EL (cell line): ENCODE measurements around the gene IGFL4.

Experiments
- DNase-seq: peaks from one replicate; pipeline ENCODE4 v3.0.0-alpha.2; 2016

Gene IGFL4

DNA sequence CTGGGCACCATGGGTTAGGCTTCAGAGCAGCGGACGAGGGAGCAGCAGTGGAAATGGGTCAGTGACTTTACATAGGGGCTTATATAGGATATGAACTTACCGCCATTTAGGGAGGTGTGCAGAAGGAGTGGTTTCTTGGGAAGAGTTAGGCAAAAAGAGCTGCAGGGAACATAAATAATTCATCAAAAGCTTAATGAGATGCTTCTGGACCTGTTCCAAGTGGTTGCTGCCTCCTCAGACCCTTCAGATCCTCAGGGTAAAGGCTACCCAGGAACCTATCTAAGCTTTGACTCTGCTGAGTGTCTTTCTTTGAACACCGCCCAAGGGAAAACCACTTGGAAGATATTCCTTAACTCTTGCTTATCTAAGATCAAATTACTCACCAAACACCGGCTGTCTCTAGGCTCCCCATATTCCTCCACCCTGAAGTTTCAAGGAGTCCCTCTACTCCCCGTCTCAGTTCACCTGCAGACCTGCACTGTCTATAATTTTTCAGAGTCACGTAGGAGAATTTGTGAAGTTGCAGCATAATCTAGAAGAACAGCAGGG lies at the start of gene IGFL4:
Gene IGFL4, minus strand, starts transcription at position 51 of the 549 bp plus-strand sequence. Its CDS starts 40 bp downstream, at position 11.
- peak; percentile 15 for DNase-seq

DNA sequence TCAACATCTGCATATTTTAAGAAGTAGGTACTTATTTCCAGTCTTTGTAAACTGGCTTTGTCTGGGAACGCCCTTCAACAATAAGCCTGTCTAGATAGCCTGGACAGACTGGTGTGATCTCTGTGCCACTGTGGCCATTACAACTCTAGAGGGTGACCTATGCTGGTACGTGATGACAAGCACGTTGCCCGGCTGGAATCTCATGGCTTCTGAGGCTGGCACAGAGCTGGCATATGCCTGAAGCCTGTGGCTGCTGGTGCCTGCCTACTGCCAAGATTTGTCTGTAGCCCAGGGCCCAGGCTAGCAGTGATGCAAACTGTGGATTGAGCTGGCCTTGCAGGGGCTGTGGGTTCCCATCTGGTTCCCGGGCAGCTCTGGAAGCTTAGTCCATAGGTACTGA lies 49.6 kb upstream of the IGFL4 start:
- DNase-seq: no peak

DNA sequence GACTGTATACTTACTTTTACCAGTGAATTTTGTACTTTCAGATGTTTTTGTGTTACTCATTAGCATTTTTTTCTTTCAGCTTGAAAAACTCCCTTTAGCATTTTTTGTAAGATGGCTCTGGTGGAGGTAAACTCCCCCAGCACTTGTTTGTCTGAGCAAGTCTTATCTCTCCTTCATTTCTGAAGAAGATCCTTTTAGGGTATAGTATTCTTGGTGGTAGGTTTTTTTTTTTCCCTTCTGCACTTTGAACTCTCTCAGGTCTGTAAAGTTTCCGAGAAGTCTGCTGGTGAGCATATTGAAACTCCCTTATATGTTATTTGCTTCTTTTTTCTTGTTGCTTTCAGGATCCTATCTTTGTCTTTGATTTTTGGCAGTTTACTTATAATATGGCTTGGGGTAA lies 48.6 kb upstream of the IGFL4 start:
- DNase-seq: no peak

DNA sequence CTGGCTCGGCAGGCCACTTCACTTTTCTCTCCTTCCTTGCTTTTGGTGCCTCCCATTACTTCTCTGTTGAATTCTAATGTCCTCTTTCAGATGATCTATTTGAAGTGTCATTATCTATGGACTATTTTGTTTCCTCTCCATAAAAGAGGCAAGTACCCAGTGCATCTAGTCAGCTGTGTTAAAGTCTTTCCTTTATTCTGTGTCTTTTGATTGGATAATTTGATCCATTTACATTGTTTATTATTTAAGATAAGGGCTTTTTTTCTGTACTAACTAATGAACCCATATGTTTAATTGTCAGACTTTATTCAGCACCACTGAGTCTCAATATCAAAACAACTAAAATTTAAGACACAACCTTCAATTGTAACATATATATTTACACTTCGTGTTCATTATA lies 47.3 kb upstream of the IGFL4 start:
- no peak for DNase-seq

DNA sequence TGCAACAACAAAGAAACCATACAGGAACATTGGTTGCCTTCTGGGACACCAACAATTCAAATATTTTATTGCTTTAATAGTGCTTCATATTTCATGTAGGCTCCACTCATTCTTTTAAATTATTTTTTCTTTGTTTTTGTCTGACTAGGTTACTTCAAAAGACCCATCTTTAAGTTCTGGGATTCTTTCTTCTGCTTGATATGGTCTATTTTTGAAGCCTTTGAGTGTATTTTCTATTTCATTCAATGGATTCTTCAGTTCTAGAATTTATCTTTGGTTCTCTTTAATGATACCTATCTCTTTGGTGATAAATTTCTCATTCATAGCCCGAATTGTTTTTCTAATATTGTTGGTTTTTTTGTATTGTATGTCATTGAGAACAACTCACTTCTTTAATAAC lies 45.1 kb upstream of the IGFL4 start:
- no peak for DNase-seq

DNA sequence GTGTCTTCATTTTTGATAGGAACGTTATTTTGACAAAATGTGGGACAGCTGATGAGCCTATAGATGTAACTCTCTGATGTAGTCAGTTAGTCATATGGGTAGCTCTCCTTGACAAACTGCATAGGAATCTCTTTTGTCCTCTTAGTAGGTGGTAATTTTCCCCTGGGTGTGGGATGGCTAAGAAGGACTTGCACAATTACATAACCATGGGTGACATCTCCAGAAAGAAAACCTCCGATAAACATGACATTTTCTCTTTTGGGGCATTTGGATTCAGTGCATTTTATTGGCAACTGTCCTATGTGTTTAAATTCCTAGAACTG lies 41.9 kb upstream of the IGFL4 start:
- DNase-seq: peak; percentile 19

DNA sequence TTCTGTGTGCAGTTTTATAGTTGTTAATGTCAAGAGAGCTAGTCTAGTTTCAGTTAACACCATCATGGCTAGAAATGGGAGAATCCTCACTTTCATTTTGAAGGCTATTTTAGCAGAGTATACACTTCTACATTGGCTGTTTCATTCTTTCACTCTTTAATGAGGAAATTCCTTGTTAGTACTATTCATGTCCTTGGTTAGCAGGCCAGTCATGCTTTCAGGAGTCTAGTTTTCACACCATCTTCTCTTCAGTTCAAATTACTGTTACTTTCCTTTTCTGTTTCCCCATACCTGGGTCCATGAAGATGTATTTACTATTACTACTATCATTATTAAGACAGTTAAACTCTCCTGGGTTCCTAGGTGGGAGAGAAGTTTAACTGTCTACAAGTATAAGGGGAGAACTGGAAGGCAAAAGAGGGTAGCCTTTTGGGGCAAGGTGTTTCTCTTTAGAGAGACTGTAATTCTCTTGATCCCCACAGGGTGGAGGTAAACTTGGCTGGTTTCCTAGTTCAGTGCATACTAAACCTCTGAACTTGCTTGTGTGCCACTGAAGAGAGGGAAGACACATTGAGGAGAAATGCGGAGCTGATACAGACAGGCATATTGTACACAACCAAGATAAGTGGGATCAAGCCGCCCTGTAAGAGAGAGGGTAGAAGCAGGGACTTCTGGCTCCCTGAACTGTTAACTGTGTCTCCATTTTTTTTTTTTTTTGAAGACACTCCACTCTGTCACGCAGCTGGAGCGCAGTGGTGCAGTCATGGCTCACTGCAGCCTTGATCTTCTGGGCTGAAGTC lies 41.3 kb upstream of the IGFL4 start:
- peak; percentile 62 for DNase-seq

DNA sequence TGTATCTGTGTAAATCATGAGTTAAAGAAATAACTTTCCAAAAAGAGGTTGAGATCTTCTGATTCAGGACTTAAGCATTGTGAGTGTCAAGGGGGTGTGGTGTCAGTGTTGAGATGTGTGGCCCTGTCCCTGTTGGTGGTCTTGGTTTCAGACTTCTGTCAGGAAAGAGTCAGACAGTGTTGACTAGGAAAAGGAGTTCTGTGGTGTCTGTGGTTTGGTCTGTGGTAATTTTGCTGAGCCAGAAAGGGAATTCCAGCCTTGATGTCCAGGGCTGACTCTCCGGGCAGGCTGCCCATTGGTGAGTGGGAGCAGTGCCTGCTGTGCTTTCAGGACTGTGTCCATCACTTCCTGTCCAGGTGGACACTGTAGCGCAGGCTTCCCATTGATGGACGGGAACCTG lies 39.8 kb upstream of the IGFL4 start:
- DNase-seq: peak; percentile 74

DNA sequence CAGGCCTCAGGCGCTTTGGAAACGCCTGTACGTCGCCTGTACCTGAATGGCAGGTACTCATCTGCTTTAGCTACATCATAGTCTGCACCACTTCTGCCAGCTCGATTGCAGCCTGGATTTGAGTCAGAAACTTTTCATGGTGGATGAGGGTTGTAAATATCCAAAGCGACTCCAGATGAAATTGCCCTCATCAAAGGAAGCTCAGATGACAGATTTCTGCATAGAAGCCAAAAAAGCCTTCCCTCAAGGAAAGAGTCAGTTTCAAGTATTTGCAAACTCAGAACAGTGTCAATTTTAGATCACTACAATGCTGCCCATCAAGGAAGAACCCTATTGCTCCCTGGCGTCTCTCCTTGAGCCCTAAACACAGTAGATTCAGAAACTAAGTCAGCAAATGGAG lies 38.8 kb upstream of the IGFL4 start:
- DNase-seq: no peak

DNA sequence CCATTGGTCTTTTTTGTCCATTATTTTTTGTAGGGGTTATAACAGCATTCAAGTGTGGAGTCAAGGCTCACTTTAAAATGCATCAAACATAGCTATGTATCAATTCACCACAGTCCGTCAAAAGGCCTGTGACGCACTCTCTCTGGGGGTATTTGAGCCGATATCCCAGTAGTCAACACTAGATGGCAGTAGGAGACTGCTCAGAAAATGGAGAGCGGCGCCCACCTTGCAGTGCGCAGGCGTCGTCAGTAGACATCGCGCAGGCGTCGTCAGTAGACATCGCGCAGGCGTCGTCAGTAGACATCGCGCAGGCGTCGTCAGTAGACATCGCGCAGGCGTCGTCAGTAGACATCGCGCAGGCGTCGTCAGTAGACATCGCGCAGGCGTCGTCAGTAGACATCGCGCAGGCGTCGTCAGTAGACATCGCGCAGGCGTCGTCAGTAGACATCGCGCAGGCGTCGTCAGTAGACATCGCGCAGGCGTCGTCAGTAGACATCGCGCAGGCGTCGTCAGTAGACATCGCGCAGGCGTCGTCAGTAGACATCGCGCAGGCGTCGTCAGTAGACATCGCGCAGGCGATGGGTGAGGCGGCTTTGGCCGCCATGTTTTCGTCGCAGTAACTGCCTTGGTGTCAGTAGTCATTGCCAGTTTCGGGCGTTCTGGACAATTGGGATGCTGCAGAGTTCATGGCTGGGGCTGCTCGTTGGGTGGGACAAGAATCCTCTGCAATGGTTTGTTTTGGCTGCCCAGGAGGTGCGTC lies 38.0 kb upstream of the IGFL4 start:
- peak; percentile 59 for DNase-seq

DNA sequence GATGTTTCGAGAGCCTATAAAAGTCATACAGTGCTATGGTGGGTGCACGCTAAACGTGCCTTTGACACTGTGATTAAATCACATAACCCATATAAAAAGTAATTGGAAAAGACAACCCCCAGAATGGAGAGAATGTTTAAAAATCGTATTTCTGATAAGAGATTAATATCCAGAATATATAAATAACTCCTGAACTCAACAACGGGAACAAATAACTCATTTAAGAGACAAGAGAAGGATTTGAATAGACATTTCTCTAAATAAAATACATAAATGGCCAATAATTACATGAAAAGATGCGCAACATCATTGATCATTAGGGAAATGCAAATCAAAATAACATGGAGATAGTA lies 37.0 kb upstream of the IGFL4 start:
- no peak for DNase-seq

DNA sequence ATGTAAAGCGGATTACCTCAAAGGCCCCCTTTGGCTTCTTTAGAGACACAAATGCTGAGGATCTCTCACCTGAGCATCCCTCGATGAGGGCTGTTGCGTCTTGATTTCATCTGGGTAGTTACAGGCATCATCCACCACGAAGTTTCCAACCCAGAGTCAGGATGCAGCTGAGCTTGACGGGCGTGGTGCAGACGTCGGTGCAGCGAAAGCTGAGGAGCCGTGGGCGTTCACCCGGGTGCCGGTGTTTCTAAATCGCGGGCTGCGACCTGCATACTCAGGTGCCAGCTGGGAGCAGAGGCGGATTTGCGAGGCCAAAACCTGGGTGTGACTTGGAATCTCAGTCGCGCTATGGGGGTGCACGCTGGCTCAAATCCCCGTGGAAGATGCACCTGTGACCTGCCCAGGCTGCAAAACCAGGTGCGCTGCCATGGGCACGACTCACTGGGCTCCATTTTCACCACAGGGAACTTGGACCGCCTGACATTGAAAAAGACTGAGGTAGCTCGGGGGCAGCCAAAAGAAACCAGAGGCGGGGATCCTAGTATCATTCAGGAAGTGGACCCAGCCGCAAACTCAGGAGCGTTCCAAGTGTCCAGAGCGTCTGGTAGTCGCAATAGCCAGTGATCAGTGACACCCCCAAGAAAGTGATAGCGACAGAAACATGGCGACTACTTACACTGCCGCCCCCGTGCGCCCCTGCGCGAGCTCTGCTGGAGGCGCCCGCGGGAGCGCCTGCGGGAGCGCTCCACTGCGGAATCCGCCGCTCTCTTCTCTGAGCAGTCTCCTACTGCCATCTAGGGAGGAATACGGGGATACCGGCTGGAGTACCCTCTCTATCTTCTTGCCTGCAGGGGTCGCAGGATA lies 36.4 kb upstream of the IGFL4 start:
- peak; percentile 82 for DNase-seq

DNA sequence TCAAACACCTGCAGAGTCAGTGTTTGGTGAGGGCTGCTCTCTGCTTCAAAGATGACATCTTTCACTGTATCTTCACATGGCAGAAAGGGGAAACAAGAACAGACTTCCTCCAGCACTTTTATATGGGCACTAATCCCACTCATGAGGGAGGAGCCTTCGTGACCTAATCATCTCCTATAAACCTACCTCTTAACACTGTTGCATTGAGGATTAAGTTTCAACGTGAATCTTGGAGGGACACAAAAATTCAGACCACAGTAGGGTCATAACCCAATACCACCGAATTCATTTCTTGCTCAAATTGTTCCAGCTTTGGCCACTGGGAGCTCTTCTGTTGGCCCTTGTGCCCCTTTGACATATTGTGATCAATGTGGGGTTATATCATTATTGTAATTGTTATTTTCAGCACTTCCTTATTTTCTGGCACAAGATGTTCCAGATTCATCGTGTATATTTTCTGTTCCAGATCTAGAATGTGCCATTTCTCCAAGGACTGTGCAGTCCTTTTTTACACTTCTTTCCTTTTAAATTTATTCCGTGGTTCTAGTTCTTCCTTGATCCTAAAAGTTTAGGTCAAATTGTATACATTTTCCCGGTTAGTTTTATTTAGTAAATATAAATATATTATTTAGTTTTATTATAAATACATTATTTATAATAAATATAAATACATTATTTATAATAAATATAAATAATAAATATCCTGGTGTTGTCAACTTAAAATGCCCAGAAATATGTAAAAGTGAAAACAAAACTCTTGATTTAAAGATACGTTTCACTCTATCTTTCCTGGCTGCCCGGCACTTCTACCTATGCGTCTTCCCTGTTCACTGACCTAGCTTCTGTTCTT lies 35.5 kb upstream of the IGFL4 start:
- DNase-seq: no peak

DNA sequence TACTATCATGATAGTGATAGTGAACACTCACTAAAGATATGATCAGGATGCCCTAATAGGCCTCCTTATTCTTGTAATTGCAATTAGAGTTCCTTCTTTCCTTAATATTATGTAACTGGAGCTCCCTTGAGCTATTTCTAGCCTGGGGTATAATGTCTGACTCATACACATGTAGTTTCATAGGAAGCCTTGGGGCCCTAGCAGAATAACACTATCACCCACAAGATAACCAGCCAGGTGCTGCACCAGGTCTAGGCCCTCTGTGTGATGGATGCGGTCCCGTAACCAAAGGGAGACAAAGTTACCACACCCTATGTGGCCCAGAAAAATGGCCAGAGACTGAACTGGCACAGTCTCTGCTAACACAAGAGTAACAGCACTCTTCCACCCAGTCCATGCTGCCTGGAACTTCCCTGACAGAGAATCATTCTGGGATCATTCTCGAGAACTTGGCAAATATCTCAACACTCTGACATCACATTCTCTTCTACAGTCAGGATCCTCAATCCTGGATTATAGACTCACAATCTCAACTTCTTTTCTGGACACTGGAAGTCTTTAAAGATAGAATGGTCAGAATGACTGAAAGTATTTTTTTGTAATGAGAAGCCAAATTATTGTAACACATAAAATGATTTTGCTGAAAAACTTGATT lies 32.6 kb upstream of the IGFL4 start:
- DNase-seq: no peak

DNA sequence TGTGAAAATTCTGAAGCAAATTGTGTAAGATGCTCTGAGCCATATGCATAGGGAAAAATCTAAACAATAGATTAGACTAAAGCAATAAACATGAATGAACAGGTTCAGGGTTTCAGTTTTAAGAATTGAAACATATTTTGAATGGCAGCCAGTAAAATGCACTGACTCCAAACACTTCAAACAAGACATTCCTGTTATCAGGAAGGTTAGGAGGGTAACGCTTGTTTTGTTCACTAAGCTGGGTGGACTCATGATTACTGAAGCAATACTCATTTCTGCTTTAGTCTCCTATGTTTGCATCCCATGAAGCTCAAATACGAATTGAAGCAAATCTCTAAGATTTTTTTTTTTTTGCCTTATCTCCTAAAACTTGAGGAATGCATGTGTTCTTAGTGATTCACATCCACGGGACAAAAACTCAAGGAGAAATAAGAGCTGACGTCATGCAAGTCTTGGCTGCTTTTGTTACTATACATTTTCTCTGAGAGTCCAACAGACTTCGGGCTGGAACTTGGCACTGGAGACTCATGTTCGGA lies 29.1 kb upstream of the IGFL4 start:
- peak; percentile 92 for DNase-seq

DNA sequence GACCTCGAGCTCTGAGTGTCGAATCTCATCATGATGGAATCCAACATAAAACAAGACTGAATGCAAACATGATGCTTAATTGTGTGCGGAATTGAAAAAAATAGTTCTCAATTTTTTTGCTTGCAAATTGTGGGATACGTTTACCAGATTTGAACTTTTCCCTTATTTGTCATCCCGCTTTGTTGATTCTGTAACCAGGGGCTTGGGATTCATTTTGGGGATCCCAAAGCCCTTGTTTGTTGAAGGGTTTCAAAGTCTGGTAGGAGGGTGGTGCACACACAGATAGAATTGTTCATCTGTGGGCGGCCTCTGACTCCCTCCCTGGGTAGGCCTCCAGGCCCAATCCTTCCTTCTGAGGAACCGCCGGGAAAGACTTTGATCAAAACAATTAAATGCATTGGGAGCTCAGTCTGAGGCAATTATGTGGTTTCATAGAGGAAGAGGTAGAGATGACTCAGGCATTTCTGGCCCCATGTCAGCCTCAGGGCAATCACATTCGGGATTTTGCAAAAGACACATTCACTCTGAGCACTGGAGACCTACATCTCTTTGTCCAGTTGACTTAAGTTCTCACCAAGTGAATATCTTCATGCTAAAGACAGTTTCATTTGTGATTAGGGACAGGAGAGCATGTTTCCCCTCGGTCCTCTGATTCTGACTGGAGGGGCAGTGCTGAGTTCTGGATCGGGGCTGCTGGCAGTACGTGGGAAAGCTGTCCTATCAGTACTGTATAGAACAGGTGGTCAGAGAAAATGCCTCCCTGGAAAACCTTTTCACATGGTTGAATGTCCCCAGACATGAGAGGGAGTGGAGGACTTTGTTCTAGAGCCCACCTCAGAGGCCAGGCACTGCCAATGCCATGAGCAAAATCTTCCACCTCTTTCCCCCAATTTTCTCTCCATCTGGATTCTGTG lies 27.8 kb upstream of the IGFL4 start:
- DNase-seq: peak; percentile 95

DNA sequence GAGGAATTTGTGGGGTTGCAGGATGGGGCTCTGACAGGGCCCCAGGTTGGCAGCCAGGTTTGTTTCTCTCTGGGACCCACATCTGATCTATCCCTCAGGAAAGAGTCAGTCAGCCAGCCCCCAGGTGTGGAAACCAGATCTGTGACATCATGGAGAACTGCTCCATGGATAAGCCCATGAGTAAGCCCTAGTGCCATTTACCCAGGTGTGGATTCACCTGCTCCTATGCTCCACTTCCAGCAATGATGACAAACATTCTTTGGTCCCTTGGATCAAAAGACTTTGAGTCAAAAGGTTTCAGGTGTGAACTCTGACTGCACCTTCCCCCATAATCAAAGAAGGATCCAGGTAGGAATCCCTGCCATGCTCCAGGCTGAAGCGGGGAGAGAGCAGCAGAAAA lies 26.9 kb upstream of the IGFL4 start:
- DNase-seq: no peak

DNA sequence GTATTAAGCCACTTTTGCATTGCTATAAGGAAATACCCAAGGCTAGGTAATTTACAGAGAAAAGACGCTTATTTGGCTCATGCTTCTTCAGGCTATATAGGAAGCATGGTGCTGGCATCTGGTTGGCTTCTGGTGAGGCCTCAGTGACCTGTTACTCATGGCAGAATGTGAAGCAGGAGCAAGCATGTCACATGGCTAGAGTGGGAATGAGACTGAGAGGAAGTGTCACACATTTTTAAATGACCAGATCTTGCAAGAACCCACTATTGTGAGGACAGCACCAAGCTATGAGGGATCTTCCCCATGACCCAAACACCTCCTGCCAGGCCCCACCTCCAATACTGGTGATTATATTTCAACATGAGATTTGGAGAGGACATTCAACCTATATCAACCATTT lies 25.7 kb upstream of the IGFL4 start:
- no peak for DNase-seq

DNA sequence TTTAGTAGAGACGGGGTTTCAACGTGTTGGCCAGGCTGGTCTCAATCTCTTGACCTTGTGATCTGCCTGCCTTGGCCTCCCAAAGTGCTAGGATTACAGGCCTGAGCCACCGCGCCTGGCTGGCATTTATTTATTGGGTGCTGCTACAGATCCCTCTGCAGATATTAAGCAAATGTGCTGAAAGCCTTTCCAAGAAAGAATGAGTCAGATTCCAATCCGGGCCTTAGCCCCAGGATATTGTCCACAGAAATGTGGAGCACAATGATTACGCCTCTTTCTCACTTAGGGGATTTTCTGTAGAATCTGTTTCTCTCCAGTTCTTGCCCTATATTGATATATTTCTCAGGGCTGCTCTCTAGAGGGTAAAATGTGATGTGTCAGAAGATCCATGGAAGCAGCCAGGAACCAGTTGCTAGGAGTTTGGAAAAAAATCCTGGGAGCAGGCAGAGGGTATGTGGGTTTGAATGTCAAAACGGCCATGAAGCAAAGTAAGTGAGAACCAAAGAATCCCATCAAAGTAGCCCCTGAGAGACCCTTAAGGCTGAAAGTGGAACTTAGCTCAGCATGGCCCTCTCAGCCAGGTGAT lies 24.8 kb upstream of the IGFL4 start:
- DNase-seq: peak; percentile 80

DNA sequence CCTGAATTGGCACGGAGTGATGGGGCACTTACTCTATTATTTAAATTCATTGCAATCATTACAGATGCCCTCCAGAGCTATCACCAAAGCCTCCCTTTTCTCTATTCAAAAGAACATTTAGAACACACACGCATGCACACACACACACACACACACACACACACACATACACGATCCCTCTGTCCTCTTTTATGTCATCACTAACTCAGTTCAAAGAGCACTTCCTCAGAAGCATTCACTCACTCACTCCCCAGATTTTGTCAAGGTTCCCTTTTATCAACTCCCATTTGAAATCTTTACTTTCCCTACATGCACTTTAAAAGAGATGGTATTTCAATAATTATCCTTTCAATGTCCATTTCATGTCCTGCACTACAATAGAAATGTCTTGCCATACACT lies 22.4 kb upstream of the IGFL4 start:
- DNase-seq: no peak
